Measurements from ENCODE around the gene CRB2. TPM values are rescaled to one million over a fixed set of nuclear protein-coding genes. Genes with fewer than 3 reads are reported as not detected.
A peak's percentile ranks its signal among the peaks of the same experiment; 100 is the strongest.

The CRB2 gene
- total and polyA plus RNA-seq, 2 of the 13 experiments (the other 11 are each of a cell fraction or from before 2014, with no cell fraction given), result 0.01 to 0.29 TPM

- TF ChIP-seq ZNF580 (CRISPR knock-in tag; IDR thresholded peaks at IDR 0.05; ENCODE audit: borderline replicate concordance, low read depth) (no peak), THRA (CRISPR knock-in tag; IDR thresholded peaks at IDR 0.05; ENCODE audit: borderline replicate concordance) (no peak), PAXIP1 (CRISPR knock-in tag; conservative IDR thresholded peaks at IDR 0.05) (peak; percentile 83), MAX (IDR thresholded peaks at IDR 0.05) (0 out of 2 replicates have a peak, but pooled peaks have one; percentile 18), HHEX (CRISPR knock-in tag; IDR thresholded peaks at IDR 0.05) (no peak), THYN1 (CRISPR knock-in tag; IDR thresholded peaks at IDR 0.05; ENCODE audit: borderline replicate concordance, low read depth) (no peak), PITX1 (CRISPR knock-in tag; IDR thresholded peaks at IDR 0.05) (0 out of 2 replicates have a peak, but pooled peaks have one; percentile 31), ZNF317 (CRISPR knock-in tag; IDR thresholded peaks at IDR 0.05) (no peak), HCFC1 (IDR thresholded peaks at IDR 0.05; ENCODE audit: low read depth, low read length) (no peak), KDM1A (CRISPR knock-in tag; IDR thresholded peaks at IDR 0.05) (no peak), ZNF616 (CRISPR knock-in tag; IDR thresholded peaks at IDR 0.05; ENCODE audit: low read depth) (no peak), REXO4 (CRISPR knock-in tag; IDR thresholded peaks at IDR 0.05; ENCODE audit: borderline replicate concordance) (no peak), ZNF546 (CRISPR knock-in tag; conservative IDR thresholded peaks at IDR 0.05) (no peak), TRIM24 (CRISPR knock-in tag; IDR thresholded peaks at IDR 0.05) (peak; percentile 77; the same call in 1 of the 2 replicates), BORCS8-MEF2B (CRISPR knock-in tag; IDR thresholded peaks at IDR 0.05) (no peak), AHDC1 (CRISPR knock-in tag; IDR thresholded peaks at IDR 0.05; ENCODE audit: borderline replicate concordance) (peak; percentile 18; the same call in 1 of the 2 replicates), EHMT2 (IDR thresholded peaks at IDR 0.05; ENCODE audit: borderline replicate concordance, low read depth, low read length) (peak; percentile 77; the same call in 1 of the 2 replicates), MED1 (CRISPR knock-in tag; IDR thresholded peaks at IDR 0.05) (peak; percentile 51; the same call in 1 of the 2 replicates), ZNF747 (CRISPR knock-in tag; IDR thresholded peaks at IDR 0.05; ENCODE audit: borderline replicate concordance) (no peak)
Observed at GRCh38 chr9:123316053-123316718, 39.8 kb upstream of the CRB2 start (continued).
